GM12878 (cell line): Measurements from ENCODE around the gene METAP2. TPM values are rescaled to one million over a fixed set of nuclear protein-coding genes. Genes with fewer than 3 reads are reported as not detected.

Source experiments
- ATAC-seq: fragments of 200-7000 bp; cut with Tn5 transposase; 3 replicates; pipeline ENCODE4 v1.9.1; 2020; ENCODE audit warnings: mild to moderate bottlenecking, moderate library complexity
- BruUV-seq: library from RNA; stranded (reverse); fragments of 400-500 nt; replicated peaks from 2 replicates; lab custom pipeline; 2021; lab: Mats Ljungman, UMichigan
- CTCF ChIA-PET: fragments of 300-600 bp; sonication (Branson Sonifier 250); formaldehyde crosslinking; extraction: SDS; loops from one replicate; lab custom pipeline; 2021; ENCODE audit warnings: inconsistent platforms; lab: Yijun Ruan, JAX
- POLR2A ChIA-PET: fragments of 350-600 bp; formaldehyde crosslinking; extraction: SDS; loops from one replicate; lab custom pipeline; 2021; ENCODE audit warnings: inconsistent platforms; lab: Charles Lee
- RAD21 ChIA-PET: fragments of 300-600 bp; sonication (Branson Sonifier 250); formaldehyde crosslinking; loops from one replicate; lab custom pipeline; 2023; ENCODE audit warnings: antibody characterized with exemption; ENCODE audit not compliant: unreplicated experiment; lab: Charles Lee
- SMC1A ChIA-PET: fragments of 300-600 bp; sonication (Branson Sonifier 250); formaldehyde crosslinking; loops from one replicate; lab custom pipeline; 2023; ENCODE audit not compliant: unreplicated experiment, uncharacterized antibody; lab: Charles Lee
- DNase-seq: peaks from one replicate; pipeline ENCODE4 v3.0.0-alpha.2; 2011; ENCODE audit warnings: low read depth, low spot score
- FAIRE-seq: peaks from 3 replicates; lab custom pipeline; 2011; peaks lifted over from hg19 to GRCh38; lab: Jason Lieb, UNC
- H2AFZ ChIP-seq: 2 replicates; pipeline ENCODE4 v1.6.0; 2011; ENCODE audit warnings: low read depth, low read length, control low read depth; ENCODE audit not compliant: control insufficient read depth
- H3K27ac ChIP-seq: 2 replicates; pipeline ENCODE4 v1.5.1; 2011; ENCODE audit warnings: control low read depth; ENCODE audit not compliant: control insufficient read depth, insufficient read depth
- H3K27me3 ChIP-seq, 2 experiments: replicated peaks in 1 of 2; 2 replicates each; pipeline versions ENCODE4 v1.6.0 to v1.6.1; 2011; ENCODE audit warnings: low read length in 1 of 2; ENCODE audit not compliant: control insufficient read depth in 2 of 2, insufficient read depth in 2 of 2
- H3K36me3 ChIP-seq, 2 experiments: 2 replicates each; pipeline ENCODE4 v1.5.1; 2011; ENCODE audit warnings: low read length in 1 of 2; ENCODE audit not compliant: control insufficient read depth in 2 of 2, insufficient read depth in 2 of 2
- H3K4me1 ChIP-seq: 2 replicates; pipeline ENCODE4 v1.6.1; 2011; ENCODE audit warnings: mild to moderate bottlenecking, low read length, moderate library complexity, mixed read lengths; ENCODE audit not compliant: control insufficient read depth, insufficient read depth
- H3K4me2 ChIP-seq: 2 replicates; pipeline ENCODE4 v1.6.0; 2011; ENCODE audit warnings: control low read depth; ENCODE audit not compliant: control insufficient read depth, insufficient read depth
- H3K4me3 ChIP-seq: fragments of 200-600 bp; sonication (generic); 2 replicates; pipeline ENCODE4 v1.5.1; 2016
- H3K79me2 ChIP-seq: 2 replicates; pipeline ENCODE4 v1.6.0; 2011; ENCODE audit warnings: low read length; ENCODE audit not compliant: control insufficient read depth, insufficient read depth
- H3K9ac ChIP-seq: 2 replicates; pipeline ENCODE4 v1.8.0; 2011; ENCODE audit warnings: low read length, control low read depth, mixed read lengths; ENCODE audit not compliant: control insufficient read depth, insufficient read depth
- H3K9me3 ChIP-seq: replicated peaks from 3 replicates; pipeline ENCODE4 v1.5.1; 2011; ENCODE audit warnings: mild to moderate bottlenecking, low read length; ENCODE audit not compliant: control insufficient read depth, insufficient read depth
- H4K20me1 ChIP-seq: 2 replicates; pipeline ENCODE4 v1.6.0; 2011; ENCODE audit not compliant: control insufficient read depth, insufficient read depth
- LARP7 ChIP-seq: fragments of 450-650 bp; IDR thresholded peaks from 2 replicates; pipeline ENCODE4 v1.6.1; 2017; ENCODE audit warnings: mild to moderate bottlenecking
- MTA2 ChIP-seq: fragments of 450-650 bp; IDR thresholded peaks from 2 replicates; pipeline ENCODE4 v1.6.1; 2016; ENCODE audit warnings: low read depth, mild to moderate bottlenecking, moderate library complexity
- SPI1 ChIP-seq: IDR thresholded peaks from 2 replicates; pipeline ENCODE4 v1.6.1; 2011; ENCODE audit warnings: low read depth, mild to moderate bottlenecking, low read length, moderate library complexity, borderline replicate concordance; ENCODE audit not compliant: insufficient read depth
- SREBF1 ChIP-seq: IDR thresholded peaks from 2 replicates; pipeline ENCODE4 v1.6.1; 2012; ENCODE audit warnings: mild to moderate bottlenecking, low read length
- WGBS: methylation state at CpG from one replicate; pipeline ENCODE4 v1.1.6; 2016; ENCODE audit warnings: low lambda C conversion rate; ENCODE audit not compliant: insufficient replicate concordance, insufficient coverage; ENCODE audit errors: missing lambda C conversion rate; 5-methylcytosine and 5-hydroxymethylcytosine counted together
- in situ Hi-C: fragments of 300-500 bp; cut with MboI; formaldehyde crosslinking; loops from 9 replicates; pipeline ENCODE4 v1.14.3; 2018; ENCODE audit warnings: mixed read lengths
- intact Hi-C: fragments of 100-400 bp; cut with micrococcal nuclease; formaldehyde crosslinking; loops from one replicate; pipeline ENCODE4 v1.14.2; 2022; ENCODE audit not compliant: unreplicated experiment
- polyA plus RNA-seq, 11 experiments: library from polyadenylated mRNA; depleted of rRNA in 4 of 11; unstranded in 6 of 11; stranded (reverse) in 5 of 11; fragments of >200 nt; fragmentation: Nextera tagmentation in 4 of 11; fragmentation: Illumina TruSeq in 1 of 11; extraction: Ambion mirVana in 4 of 11; extraction: Trizol in 1 of 11; gene quantifications; 1 replicate in 1 of 11; 2 replicates in 10 of 11; pipeline versions ENCODE4 v1.2.1 to v1.2.3, GENCODE V29; 2011 to 2016; ENCODE audit warnings: inconsistent platforms in 2 of 11, missing spikeins in 2 of 11, low read depth in 1 of 11
- total RNA-seq, 4 experiments: library from RNA; depleted of rRNA in 3 of 4; stranded (reverse); fragments of >200 nt in 3 of 4; fragmentation: Illumina TruSeq in 1 of 4; extraction: Trizol in 1 of 4; gene quantifications; 2 replicates each; pipeline versions ENCODE4 v1.2.1 to v1.2.3, GENCODE V29; 2013 to 2021
- TF ChIP-seq, protein P1 (sequence below): IDR thresholded peaks from 2 replicates; pipeline ENCODE4 v1.6.1; 2011; ENCODE audit warnings: borderline replicate concordance, low read depth, mild to moderate bottlenecking, moderate library complexity, mixed read lengths, low read length; ENCODE audit not compliant: insufficient read depth; ENCODE audit errors: extremely low read length

Gene METAP2
- total and polyA plus RNA-seq, 10 of the 15 experiments (the other 5 are each of a cell fraction or from before 2014, with no cell fraction given) = 50.7 to 132 (median 73.9) TPM

DNA sequence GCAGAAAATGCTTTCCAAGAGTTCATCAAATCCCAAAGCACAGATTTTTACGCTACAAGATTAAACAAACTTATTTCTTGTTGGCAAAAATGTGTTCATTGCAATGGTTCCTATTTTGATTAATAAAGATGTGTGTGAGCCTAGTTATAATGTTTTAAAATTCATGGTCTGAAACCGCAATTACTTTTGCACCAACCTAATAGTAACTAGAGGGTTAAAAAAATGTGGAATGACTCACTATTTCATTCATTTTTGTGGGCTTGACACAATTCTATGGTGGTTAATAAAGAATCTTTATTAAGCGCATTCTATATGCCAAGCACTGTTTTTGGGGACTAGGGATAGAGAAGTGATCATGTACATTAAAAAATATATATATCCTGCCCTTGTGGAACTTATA is 38.6 kb upstream of the METAP2 start (continued):
- TF ChIP-seq, protein P1, sequence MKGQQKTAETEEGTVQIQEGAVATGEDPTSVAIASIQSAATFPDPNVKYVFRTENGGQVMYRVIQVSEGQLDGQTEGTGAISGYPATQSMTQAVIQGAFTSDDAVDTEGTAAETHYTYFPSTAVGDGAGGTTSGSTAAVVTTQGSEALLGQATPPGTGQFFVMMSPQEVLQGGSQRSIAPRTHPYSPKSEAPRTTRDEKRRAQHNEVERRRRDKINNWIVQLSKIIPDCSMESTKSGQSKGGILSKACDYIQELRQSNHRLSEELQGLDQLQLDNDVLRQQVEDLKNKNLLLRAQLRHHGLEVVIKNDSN = no peak
- TF ChIP-seq SREBF1 = no peak

DNA sequence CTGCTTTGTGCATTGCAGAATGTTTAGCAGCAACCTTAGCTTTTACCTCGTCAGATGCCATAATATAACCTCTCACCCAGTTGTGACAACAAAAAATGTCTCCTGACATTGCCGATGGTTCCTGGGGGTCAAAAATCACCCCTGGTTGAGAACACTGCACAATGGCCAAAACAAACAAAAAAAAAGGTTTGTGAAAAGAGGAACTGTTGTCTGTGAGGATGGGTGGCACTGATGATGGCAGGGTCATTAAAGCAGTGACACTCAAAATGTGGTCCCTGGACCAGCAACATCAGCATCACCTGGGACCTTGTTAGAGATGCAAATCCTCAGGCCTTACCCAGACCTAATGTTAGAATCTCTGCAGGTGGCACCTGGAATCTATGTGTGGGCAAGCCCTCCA is 36.4 kb upstream of the METAP2 start:
- intact Hi-C loops (no loop called here), in situ Hi-C loops (no loop called here)
- no peak overlapping the region for H2AFZ ChIP-seq
- no peak for FAIRE-seq
- ATAC-seq = no peak
- RAD21 ChIA-PET = no interaction called here
- no peaks in the 10 kb centered on the region for H3K36me3 ChIP-seq
- SMC1A ChIA-PET = no interaction called here
- H4K20me1 ChIP-seq = no peaks in the 10 kb centered on the region
- no peak overlapping the region for H3K4me3 ChIP-seq
- 0 out of 2 replicates have a peak, but pooled peaks cover 3% of the 10 kb centered on the region for H3K4me1 ChIP-seq
- 0% methylated on average over 2 of the region's 2 CpGs for WGBS
- CTCF ChIA-PET = no interaction called here
- no peak overlapping the region for H3K27ac ChIP-seq
- H3K9ac ChIP-seq = no peak overlapping the region
- TF ChIP-seq LARP7 (no peak), SPI1 (0 out of 2 replicates have a peak, but pooled peaks have one; percentile 40), MTA2 (no peak)
- BruUV-seq = no TSS peak
- POLR2A ChIA-PET = no interaction called here
- no peaks in the 10 kb centered on the region for H3K9me3 ChIP-seq
- no peaks in the 10 kb centered on the region for H3K27me3 ChIP-seq
- H3K4me2 ChIP-seq = no peak overlapping the region
- DNase-seq = no peak
- H3K79me2 ChIP-seq = no peaks in the 10 kb centered on the region
